Measurements from ENCODE around the gene PAF1. TPM values are rescaled to one million over a fixed set of nuclear protein-coding genes. Genes with fewer than 3 reads are reported as not detected.

Gene PAF1
- total RNA-seq, 1 experiment from 2014 or later: 53.5 TPM

GRCh38 chr19:39384839-39385568 is 5.9 kb downstream of the PAF1 start:
- TF ChIP-seq EZH2phosphoT487 (IDR thresholded peaks at IDR 0.05; ENCODE audit: borderline replicate concordance): no peak
- no peak for TF ChIP-seq TCF7L2 (IDR thresholded peaks at IDR 0.05; ENCODE audit: borderline replicate concordance, extremely low read depth, insufficient read depth, insufficient read length)
- TF ChIP-seq POLR2A (IDR thresholded peaks at IDR 0.05; ENCODE audit: borderline replicate concordance, extremely low read depth, insufficient read depth, insufficient read length): no peak
- TF ChIP-seq CEBPB (IDR thresholded peaks at IDR 0.05; ENCODE audit: low read depth): no peak
- TF ChIP-seq ZBTB33 (IDR thresholded peaks at IDR 0.05; ENCODE audit: extremely low read depth, insufficient replicate concordance, low read length): no peak
- TF ChIP-seq ZFX (IDR thresholded peaks at IDR 0.05): no peak
- no peaks in the 10 kb centered on the region for H4K20me1 ChIP-seq (ENCODE audit: insufficient read depth)
- peaks cover 12% of the 10 kb centered on the region for H3K79me2 ChIP-seq (ENCODE audit: insufficient read depth, low read length)
- POLR2A ChIA-PET: no interaction called here
- no peak overlapping the region; the same call in 1 of the 2 replicates for H3K27ac ChIP-seq (ENCODE audit: low read depth, low read length)
- no peaks in the 10 kb centered on the region for H3K27me3 ChIP-seq (ENCODE audit: insufficient read depth, low read length)
- no peak overlapping the region for H3K4me2 ChIP-seq (ENCODE audit: low read length)
- RAD21 ChIA-PET (ENCODE audit: low non-redundant PET in 1 of 2, low total read pairs in 2 of 2, uncharacterized antibody in 2 of 2, unreplicated experiment in 2 of 2): no interaction called here
- peaks cover 54% of the 10 kb centered on the region in 2 experiments; a peak in 3 of 4 replicates for H3K36me3 ChIP-seq (ENCODE audit: control insufficient read depth in 1 of 2, insufficient read depth in 2 of 2, low read length in 2 of 2)
- intact Hi-C loops (cut with micrococcal nuclease): no loop called here
- no peaks in the 10 kb centered on the region for H3K9me2 ChIP-seq (ENCODE audit: insufficient read depth)
- H3K9ac ChIP-seq (ENCODE audit: low read length): no peak overlapping the region
- CTCF ChIA-PET: no interaction called here
- H3K4me3 ChIP-seq (replicated peaks in 1 of 2; ENCODE audit: low read depth in 1 of 2, low read length in 2 of 2): no peak overlapping the region
- H3K4me1 ChIP-seq (ENCODE audit: control insufficient read depth in 1 of 2, insufficient read depth in 2 of 2, low read length in 2 of 2): peaks cover 4 to 7% of the 10 kb centered on the region in 2 experiments; a peak in 3 of 4 replicates
- no peak for ATAC-seq
- H3K9me3 ChIP-seq (ENCODE audit: control insufficient read depth in 1 of 2, insufficient read depth in 1 of 2, low read depth in 1 of 2, low read length in 2 of 2): no peaks in the 10 kb centered on the region
- no peak overlapping the region for H2AFZ ChIP-seq (ENCODE audit: low read depth, low read length, poor library complexity, severe bottlenecking)
- no TSS peak for BruUV-seq (replicated peaks)
- no peak for DNase-seq (ENCODE audit: low read depth, low spot score)
